ENCODE results near the gene TAPT1.
"Not testable (repeated sequence)": the region's sequence is repeated elsewhere in the genome, so short reads cannot be mapped to it uniquely, and the experiment has no call there.

TAPT1 gene

GRCh38 chr4:16169490-16169889 is 56.8 kb downstream of the TAPT1 start:
- DNase-seq (ENCODE audit: low read depth in 2 of 2) = no peak

- no peak for DNase-seq (ENCODE audit: low read depth in 2 of 2)
Measured at GRCh38 chr4:16168710-16169388, 57.4 kb downstream of the TAPT1 start.

DNA sequence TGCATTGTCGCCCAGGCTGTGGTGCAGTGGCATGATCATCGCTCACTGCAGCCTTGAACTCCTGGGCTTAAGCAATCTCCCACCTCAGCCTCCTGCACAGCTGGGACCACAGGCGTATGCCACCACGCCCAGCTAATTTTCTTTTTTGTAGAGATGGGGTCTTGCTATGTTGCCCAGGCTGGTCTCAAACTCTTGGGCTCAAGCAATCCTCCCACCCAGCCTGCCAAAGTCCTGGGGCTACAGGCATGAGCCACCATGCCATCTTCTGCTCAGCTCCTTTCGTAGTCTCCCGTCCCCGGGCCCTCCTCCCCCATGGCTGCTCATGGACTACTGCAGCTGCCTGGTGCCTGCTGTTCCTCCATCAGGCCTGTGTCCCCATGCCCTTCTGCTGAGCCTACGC is 58.1 kb downstream of the TAPT1 start:
- no peak for DNase-seq (ENCODE audit: low read depth in 2 of 2)

GRCh38 chr4:16165931-16166330 is 60.3 kb downstream of the TAPT1 start:
- no peak for DNase-seq (ENCODE audit: low read depth in 2 of 2)

- no peak for DNase-seq (ENCODE audit: low read depth in 2 of 2)
Measured at GRCh38 chr4:16162891-16163290, 63.4 kb downstream of the TAPT1 start.

GRCh38 chr4:16161851-16162408 is 64.3 kb downstream of the TAPT1 start:
- no peak for DNase-seq (ENCODE audit: low read depth in 2 of 2)

DNA sequence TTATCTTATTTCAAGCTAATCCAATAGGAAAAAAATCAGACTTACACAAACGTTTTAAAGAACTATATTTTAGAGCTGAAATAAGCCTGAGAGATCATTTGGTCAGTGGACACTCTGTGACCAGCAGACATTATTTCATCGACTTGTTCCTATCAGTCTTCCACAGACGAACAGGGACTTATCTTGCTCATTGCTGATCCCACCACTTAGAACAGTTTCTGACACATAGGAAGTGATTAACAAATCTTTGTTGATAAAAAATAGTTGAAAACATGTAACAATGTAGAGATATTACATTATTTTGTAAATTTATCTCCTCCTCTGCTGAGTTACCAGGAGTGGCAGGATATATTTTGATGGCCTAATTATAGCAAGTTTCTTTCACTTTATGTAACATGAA is 65.8 kb downstream of the TAPT1 start:
- no peak for DNase-seq (ENCODE audit: low read depth in 2 of 2)

- DNase-seq (ENCODE audit: low read depth in 2 of 2) = no peak
Measured at GRCh38 chr4:16159286-16159685, 67.0 kb downstream of the TAPT1 start.

- no peak for DNase-seq (ENCODE audit: low read depth in 2 of 2)
Measured at GRCh38 chr4:16158504-16158852, 67.8 kb downstream of the TAPT1 start.

- DNase-seq (ENCODE audit: low read depth in 2 of 2) = no peak
Measured at GRCh38 chr4:16157609-16158503, 68.4 kb downstream of the TAPT1 start.

DNA sequence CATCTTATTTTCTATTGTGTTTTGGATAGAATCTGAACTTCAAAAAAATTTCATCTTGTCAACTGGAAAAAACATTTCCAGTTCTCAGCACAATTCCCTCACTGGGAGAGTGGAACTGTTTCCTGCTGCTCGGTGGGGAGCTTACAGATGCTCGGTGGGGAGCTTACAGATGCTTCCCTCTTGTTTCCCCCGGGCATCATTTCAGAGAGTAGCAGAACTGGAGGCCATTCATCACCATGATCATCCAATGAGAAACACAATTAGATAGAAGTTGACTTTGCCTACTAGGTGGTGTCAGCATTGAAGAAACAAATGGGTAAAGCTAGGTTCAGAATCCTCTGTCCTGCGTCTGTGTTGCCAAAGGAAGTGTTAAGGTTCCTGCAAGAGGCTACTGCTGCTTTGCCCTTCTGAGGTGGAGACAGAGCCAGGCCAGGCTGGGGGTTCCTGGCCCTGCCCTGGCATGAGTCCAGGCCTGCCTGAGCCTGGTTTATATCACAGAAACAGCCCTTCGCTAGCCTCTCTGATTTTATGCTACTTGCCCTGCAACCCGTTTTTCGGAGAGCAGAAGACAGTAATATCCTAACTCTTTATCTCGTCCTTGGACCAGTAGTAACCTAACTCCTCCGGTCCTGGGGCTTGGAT is 70.6 kb downstream of the TAPT1 start:
- no peak for DNase-seq (ENCODE audit: low read depth in 2 of 2)

DNA sequence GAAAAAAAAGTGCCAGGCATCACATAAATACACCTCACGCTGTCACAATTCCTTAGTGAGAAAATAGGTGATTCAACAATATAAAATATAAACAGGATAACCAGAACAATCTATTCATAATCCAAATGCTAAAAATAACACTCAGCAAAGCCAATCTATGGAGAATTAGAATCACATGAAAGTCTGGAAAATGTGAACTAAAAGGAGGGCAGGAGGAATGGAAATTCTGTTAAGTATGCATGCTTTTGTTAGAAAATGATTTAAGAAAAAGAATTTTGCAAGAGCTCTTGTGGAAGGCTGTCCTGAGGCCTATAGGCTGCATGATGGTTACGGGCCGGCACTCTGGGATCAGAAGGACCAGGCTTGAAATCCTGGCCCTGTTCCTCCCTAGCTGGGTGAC is 71.8 kb downstream of the TAPT1 start:
- DNase-seq (ENCODE audit: low read depth in 2 of 2) = no peak

DNA sequence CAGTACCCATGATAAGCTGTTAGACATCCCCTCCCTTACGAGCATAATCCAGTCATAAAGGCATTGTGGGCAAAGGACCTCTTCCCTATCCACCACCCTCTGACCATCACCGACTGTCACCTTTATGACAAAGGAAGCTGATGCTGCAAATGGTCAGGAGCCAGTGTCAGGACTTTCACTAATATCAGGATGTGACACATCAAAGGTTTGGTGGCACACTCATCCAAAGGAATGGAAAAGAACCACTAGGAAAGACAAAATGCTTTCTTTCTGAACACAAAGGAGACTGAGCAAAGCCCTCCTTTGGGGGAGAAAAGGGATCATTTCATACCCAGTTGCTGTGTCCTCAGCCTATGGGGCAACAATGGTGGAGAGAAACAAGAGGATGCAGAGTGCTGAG is 75.6 kb downstream of the TAPT1 start:
- DNase-seq (ENCODE audit: low read depth in 2 of 2) = no peak

- DNase-seq (ENCODE audit: low read depth in 2 of 2) = not testable (repeated sequence)
Measured at GRCh38 chr4:16144913-16145312, 81.4 kb downstream of the TAPT1 start.

DNA sequence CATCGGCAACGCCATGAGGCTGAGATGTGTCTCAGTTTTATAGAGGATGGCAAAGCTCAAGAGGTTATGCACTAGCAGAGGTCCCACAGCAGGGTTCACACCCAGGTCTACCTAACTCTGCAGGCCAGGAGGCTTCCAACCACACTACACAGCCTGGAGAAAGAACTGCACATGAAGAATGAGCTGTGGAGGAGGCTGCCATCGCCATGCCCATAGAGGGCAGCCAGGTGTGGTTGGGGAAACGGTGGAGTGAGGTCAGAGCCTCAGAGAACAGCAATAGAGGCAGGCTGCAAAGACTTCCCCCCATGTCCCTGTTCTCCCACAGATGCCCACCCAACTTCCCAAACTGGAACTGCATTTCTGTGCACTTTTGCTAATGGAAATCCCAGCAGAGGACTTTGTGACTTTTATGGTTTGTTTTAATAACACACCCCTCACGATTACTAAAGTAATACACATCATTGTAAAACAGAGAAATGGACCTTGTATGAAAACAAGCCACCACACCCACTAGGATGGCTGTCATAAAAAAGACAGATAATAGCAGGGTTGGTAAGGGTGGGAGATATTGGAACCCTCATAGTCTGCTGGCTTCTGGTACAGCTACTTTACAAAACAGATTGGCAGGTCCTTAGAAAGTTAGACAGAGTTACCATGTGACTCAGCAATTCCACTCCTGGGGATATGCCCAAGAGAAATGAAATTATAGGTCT is 83.5 kb downstream of the TAPT1 start:
- DNase-seq (ENCODE audit: low read depth in 2 of 2) = no peak

GRCh38 chr4:16140879-16141249 is 85.4 kb downstream of the TAPT1 start:
- DNase-seq (ENCODE audit: low read depth in 2 of 2) = no peak

DNA sequence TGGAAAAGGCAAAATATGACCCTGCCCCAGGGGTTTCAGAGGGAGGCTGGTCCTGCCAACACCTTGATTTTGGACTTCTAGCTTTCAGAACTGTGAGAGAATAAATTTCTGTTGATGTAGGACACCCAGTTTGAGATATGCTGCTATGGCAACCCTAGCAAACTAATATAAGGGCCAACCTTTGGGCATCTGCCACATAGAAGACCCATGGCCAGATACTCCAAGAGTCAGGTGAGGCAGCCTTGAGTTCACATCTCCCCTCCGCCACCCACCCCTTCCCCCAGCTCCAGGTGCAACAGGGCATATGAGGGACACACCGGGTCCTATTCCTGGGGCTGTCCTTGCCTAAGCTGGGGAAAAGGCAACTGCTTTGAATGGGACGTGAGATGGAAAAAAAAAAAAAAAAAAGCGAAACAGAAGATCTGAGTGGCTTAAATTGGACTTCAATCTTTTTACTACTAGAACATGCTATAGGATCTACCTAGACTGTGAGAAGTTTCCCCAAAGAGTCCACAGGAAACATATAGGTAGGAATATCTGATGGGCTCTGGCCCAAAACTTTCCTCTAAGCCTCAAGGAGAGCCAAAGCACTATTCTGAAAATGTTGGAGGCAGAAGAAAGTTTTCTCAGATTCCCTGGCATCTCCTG is 85.9 kb downstream of the TAPT1 start:
- DNase-seq (ENCODE audit: low read depth in 2 of 2) = no peak

- no peak for DNase-seq (ENCODE audit: low read depth in 2 of 2)
Measured at GRCh38 chr4:16139066-16139945, 87.0 kb downstream of the TAPT1 start.

DNA sequence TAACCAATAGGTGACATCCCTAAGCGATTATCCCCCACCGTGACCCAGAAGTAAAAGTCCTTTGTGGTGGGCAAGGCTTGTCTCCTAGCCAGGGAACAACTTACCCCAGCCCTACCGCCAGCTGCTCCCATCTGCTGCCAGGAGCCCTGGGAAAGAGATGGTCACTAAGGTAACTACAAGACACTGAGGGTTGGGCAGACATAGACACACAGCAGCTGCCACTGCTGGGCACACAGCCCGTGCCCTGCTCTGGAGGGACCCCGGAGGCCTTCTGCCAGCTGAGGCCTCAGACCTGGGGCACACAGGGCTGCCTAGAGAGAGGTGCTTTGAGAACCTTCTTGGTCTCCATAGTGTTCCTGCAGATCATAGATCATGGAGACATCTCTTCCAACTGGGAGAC is 89.4 kb downstream of the TAPT1 start:
- no peak for DNase-seq (ENCODE audit: low read depth in 2 of 2)

DNA sequence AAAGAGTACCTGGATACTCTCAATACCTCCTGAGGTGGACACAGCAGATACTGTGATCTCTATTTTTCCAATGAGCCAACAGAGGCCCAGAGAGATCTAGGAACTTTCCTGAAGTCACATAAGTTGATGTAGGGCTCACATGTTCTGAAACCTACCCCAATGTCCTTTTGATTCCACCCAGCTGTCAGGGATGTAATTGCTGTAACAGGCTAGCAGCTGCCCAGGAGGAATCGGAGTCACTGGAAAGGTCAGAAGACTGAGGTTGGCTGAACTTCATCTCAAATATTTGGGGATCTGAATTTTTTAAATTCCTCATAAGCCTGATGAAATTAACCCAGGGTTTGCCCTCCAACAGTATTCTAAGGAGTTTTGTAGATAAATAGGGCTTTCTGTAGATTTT is 90.0 kb downstream of the TAPT1 start:
- no peak for DNase-seq (ENCODE audit: low read depth in 2 of 2)
